K562 (cell line): ENCODE results near the gene TRAF3IP3.

Experiments used
- CTCF ChIP-seq, 3 experiments: IDR thresholded peaks in 2 of 3; conservative IDR thresholded peaks in 1 of 3; 2 replicates each; pipeline ENCODE4 v1.5.1; 2011 to 2012; ENCODE audit warnings: low read length in 3 of 3, mild to moderate bottlenecking in 3 of 3, control low read depth in 2 of 3, improper control_type of control experiment in 1 of 3, inconsistent platforms in 1 of 3, low read depth in 1 of 3, mixed read lengths in 1 of 3, moderate library complexity in 1 of 3; ENCODE audit not compliant: insufficient read depth in 2 of 3
- IRF2 ChIP-seq: sonication (generic); formaldehyde crosslinking; IDR thresholded peaks from 2 replicates; pipeline ENCODE4 v1.8.1; 2022; ENCODE audit warnings: mild to moderate bottlenecking, missing genetic modification reagents
- NR2C2 ChIP-seq, 2 experiments: fragments of 200-800 bp in 1 of 2; sonication (Bioruptor generic) in 1 of 2; sonication (generic) in 1 of 2; formaldehyde crosslinking in 1 of 2; IDR thresholded peaks; 2 replicates each; pipeline versions ENCODE4 v1.6.1 to v1.8.0; 2016 to 2022; ENCODE audit warnings: mild to moderate bottlenecking in 1 of 2, missing compliant biosample characterization in 1 of 2, missing genetic modification characterization in 1 of 2, missing genetic modification reagents in 1 of 2
- POLR2A ChIP-seq: fragments of 450-650 bp; conservative IDR thresholded peaks from 2 replicates; pipeline ENCODE4 v1.6.1; 2016
- POLR3G ChIP-seq: IDR thresholded peaks from 2 replicates; pipeline ENCODE4 v1.6.1; 2011; ENCODE audit not compliant: insufficient read length, insufficient replicate concordance; ENCODE audit errors: extremely low read depth
- RCOR1 ChIP-seq, 2 experiments: IDR thresholded peaks; 2 replicates each; pipeline ENCODE4 v1.6.1; 2012; ENCODE audit warnings: low read depth in 2 of 2, low read length in 2 of 2, borderline replicate concordance in 1 of 2, improper control_type of control experiment in 1 of 2
- RNF2 ChIP-seq: sonication (generic); IDR thresholded peaks from 2 replicates; pipeline ENCODE4 v1.6.1; 2016
- SIRT6 ChIP-seq: IDR thresholded peaks from one replicate; pipeline ENCODE4 v1.6.1; 2012; ENCODE audit warnings: low read depth, mild to moderate bottlenecking, control low read depth, inconsistent platforms, low read length, moderate library complexity
- TAL1 ChIP-seq: fragments of 450-650 bp; IDR thresholded peaks from 2 replicates; pipeline ENCODE4 v1.6.1; 2016; ENCODE audit warnings: mild to moderate bottlenecking
- YY1 ChIP-seq, 3 experiments: IDR thresholded peaks; 2 replicates each; pipeline ENCODE4 v1.6.1; 2011; ENCODE audit warnings: low read length in 2 of 3, mild to moderate bottlenecking in 2 of 3, moderate library complexity in 2 of 3, borderline replicate concordance in 1 of 3, control low read depth in 1 of 3, low read depth in 1 of 3; ENCODE audit not compliant: insufficient read depth in 3 of 3, insufficient replicate concordance in 2 of 3, control insufficient read depth in 1 of 3, insufficient read length in 1 of 3; ENCODE audit errors: extremely low read depth in 1 of 3
- ZFP30 ChIP-seq: fragments of 250-450 bp; sonication (Bioruptor Pico); IDR thresholded peaks from 2 replicates; pipeline ENCODE4 v1.8.0; 2022; ENCODE audit warnings: moderate library complexity, mild to moderate bottlenecking, inconsistent platforms, borderline replicate concordance
- ZNF668 ChIP-seq: fragments of 250-450 bp; sonication (Bioruptor Pico); IDR thresholded peaks from 2 replicates; pipeline ENCODE4 v1.8.0; 2022; ENCODE audit warnings: mild to moderate bottlenecking, inconsistent platforms

GRCh38 chr1:209738270-209738669 is 17.6 kb upstream of the TRAF3IP3 start:
- no peak for TF ChIP-seq TAL1
- no peak for TF ChIP-seq RCOR1 (IDR thresholded peaks at IDR 0.05; ENCODE audit: borderline replicate concordance in 1 of 2, low read depth in 2 of 2, low read length in 2 of 2)
- no peak for TF ChIP-seq POLR2A
- no peak for TF ChIP-seq IRF2 (CRISPR knock-in tag)
- no peak for TF ChIP-seq CTCF (IDR thresholded peaks at IDR 0.05 in 2 of 3, conservative IDR thresholded peaks at IDR 0.05 in 1 of 3; ENCODE audit: insufficient read depth in 2 of 3, low read depth in 1 of 3, low read length in 3 of 3)
- TF ChIP-seq YY1 (IDR thresholded peaks at IDR 0.05; ENCODE audit: borderline replicate concordance in 1 of 3, control insufficient read depth in 1 of 3, extremely low read depth in 1 of 3, insufficient read depth in 3 of 3, insufficient read length in 1 of 3, insufficient replicate concordance in 2 of 3, low read depth in 1 of 3, low read length in 2 of 3), result no peak
- TF ChIP-seq ZNF668 (CRISPR knock-in tag), result no peak
- no peak for TF ChIP-seq ZFP30 (CRISPR knock-in tag)
- no peak for TF ChIP-seq SIRT6
- no peak for TF ChIP-seq POLR3G
- no peak for TF ChIP-seq NR2C2 (CRISPR knock-in tag; IDR thresholded peaks at IDR 0.05)
- no peak for TF ChIP-seq NR2C2 (tag; IDR thresholded peaks at IDR 0.05)
- TF ChIP-seq RNF2, result no peak
